GOT3 (cell line): ENCODE data around the gene CCDC126.
"Not testable (repeated sequence)": the region's sequence is repeated elsewhere in the genome, so short reads cannot be mapped to it uniquely, and the experiment has no call there.

Source experiments
- DNase-seq: peaks from one replicate; lab custom pipeline; 2025; ENCODE audit warnings: mixed read lengths; lab: John Stamatoyannopoulos, UW

The CCDC126 gene, protein sequence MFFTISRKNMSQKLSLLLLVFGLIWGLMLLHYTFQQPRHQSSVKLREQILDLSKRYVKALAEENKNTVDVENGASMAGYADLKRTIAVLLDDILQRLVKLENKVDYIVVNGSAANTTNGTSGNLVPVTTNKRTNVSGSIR

DNA sequence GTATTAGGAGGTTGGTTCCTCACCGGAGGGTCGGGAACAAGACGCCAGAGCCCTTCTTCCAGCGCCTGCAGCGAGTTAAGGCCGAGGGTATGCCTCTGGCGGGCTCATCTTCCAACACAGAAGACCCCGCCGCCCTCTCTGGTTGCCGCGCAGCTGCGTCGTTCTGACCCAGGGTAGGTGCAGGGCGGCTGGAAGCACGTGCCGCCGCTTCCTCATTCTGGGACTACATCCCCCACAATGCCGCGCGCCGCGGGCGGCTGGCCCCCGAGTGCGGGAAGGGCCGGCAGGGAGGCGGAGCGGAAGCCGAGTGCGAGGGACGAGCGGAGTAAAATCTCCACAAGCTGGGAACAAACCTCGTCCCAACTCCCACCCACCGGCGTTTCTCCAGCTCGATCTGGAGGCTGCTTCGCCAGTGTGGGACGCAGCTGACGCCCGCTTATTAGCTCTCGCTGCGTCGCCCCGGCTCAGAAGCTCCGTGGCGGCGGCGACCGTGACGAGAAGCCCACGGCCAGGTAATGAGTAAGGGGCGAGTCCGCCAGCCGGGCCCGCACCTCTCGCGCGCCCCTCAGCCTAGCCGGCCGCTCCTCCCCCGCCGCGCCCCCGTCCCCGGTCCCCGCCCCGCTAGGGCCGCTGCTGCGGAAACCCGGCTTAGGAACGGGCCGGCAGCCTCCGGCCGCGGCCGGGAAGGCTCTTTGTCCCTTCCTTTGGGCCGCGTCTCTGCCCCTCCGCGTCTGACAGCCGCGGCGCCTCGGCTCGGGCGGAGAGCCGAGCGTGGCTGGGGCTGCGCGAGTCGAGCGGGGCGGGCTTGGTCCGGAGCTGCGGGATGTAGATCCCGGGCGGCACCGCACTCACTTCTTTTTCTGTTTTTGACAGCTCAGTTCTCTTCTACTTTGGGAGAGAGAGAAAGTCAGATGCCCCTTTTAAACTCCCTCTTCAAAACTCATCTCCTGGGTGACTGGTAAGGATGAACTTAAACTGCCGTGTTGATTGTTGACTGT lies at the start of gene CCDC126:
Gene CCDC126, plus strand, starts transcription at position 289 of the 998 bp plus-strand sequence. CDS start 13,934 bp downstream, outside the sequence.
- peak; percentile 67 for DNase-seq

DNA sequence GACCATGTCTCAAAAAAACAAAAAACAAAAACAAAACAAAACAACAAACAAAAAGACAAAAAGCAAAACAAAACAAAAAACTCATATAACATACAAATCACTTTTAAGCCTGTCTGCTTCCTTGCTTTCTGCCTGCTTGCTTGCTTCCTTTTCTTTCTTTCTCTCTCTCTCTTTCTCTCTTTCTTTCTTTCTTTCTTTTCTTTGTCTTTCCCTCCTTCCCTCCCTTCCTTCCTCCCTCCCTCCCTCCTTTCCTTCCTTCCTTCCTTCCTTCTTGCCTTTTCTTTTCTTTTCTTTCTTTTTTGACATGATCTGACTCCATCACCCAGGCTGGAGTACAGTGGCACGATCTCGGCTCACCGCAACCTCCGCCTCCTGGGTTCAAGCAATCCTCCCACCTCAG lies 49.5 kb upstream of the CCDC126 start:
- DNase-seq: no peak

DNA sequence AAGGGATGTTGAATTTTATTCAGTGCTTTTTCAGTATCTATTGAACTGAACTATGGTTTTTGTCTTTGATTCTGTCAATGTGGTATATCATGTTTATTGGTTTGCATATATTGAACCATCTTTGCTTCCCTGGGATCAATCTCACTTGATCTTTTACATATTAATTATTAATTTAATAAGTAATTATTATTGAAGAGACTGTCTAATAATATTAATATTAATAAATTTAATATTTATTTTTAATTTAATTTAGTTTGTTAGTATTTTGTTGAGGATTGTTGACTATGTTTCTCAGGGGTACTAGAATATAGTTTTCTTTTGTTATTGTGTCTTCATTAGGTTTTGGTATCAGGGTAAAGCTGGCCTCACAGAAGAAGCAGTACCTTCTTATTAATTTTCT lies 38.9 kb upstream of the CCDC126 start:
- no peak for DNase-seq

DNA sequence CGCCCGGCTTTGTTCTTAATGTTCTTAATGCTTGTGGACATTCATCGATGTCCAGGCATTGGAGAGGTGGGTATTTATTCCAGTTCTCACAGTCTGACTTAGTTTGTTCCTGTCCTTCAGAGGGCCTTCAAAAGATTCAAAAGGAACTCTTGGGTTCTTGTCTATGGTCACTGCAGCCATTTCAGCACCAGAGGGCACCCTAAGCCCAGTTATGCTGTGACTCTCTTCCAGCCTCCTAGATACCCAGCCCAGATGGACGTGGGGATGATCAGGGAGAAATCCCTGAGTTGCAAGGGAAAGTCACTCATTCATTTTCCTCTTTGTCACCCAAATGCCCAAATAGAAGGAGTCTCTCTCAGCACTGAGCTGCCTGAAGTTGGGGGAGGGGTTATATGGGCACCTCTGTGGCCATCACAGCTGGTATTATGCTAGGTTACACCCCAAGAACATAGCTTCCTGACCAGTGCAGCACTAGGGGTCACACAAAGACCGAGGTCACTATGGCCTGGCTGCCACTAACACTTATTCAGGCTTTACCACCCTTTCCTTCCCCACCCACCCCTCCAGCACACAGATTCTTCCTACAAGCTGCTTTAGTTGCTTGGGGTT lies 26.5 kb upstream of the CCDC126 start:
- peak; percentile 56 for DNase-seq

DNA sequence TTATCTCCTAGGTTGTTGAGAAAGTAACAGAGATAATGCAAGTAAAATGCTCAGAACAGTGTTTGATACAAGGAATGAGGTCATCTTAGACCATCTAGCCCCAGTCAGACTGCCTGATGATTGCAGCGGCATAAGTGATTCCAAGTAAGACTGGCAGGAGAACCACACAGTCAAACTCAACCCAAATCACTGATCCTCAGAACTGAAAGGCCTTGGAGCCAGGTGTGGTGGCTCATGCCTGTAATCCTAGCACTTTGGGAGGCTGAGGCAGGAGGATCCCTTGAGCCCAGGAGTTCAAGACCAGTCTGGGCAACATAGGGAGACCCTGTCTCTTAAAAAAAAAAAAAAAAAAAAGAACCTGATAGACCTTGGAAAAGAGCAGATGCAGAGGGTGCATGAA lies 15.2 kb upstream of the CCDC126 start:
- DNase-seq: not testable (repeated sequence)

DNA sequence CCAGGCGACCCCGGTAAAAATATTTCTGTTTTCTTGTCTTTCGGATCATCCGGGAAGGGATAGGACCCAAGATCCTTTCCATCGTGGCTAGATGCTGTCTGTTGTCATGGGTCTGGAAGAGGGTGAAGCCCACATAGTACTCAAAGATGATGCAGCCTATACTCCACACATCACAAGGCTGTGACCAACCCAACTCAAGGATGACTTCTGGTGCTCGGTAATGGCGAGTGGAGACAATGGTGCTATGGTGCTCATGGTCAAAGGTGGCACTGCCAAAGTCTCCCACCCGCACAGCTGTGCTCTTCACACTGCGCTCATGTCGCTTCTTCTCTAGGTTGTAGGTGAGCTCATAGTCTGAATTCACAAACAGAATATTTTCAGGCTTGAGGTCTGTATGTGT lies 11.9 kb upstream of the CCDC126 start:
- DNase-seq: not testable (repeated sequence)

DNA sequence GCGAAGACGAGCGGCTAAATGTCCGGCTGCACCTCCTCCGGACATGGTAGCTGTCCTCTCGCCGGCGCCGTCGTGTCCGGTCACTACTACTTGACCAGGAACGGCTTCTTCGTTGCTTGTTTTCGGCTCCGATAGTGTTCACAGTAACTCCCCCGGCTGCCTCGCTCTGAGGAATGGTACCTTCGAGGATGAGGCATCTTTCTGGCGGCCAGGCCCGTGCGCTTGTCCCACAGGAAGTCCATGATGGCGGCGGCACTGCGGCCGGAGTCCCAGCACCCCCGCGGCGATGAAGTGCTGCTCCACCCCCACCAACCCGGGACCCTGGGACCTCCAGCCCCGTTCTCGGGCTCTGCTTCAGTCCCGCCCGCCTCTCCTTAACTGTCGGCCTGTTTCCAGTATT lies 11.0 kb upstream of the CCDC126 start:
- DNase-seq: no peak

DNA sequence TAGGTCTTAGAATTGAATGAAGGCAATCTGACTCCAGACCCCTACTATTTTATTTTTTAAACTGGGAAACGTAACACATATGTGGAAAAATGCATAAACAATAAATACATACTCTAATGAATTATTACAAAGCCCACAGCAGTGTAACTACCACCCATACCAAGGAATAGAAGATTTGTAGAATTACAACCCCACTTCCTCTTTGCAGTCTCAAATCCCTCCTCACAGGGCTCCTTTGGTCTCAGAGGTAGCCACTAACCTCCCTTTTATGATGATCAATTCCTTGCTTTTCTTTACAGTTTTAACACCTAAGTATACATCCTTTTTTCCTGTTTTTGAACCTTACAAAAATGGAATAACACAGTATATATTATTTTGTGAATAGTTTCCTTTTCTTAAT lies 6.7 kb upstream of the CCDC126 start:
- DNase-seq: no peak

DNA sequence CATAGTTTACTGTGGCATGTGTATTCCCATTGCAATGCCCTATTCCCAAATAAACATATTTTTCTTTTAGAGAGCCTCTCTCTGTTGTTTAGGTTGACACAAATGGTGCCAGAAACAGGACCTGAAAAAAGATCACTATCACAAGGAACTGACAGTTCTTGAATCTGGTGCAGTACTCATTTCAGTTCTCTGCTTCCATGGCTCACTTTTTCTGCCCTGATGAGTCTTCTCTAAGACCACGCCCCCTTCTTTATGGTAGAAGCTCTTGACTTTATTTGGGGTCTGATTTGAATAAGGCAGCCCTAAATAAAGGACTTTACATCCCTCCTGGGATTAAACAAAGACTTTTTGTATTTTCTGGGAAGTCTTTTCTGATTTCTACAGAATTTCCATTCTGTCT lies 3.5 kb upstream of the CCDC126 start:
- no peak for DNase-seq

DNA sequence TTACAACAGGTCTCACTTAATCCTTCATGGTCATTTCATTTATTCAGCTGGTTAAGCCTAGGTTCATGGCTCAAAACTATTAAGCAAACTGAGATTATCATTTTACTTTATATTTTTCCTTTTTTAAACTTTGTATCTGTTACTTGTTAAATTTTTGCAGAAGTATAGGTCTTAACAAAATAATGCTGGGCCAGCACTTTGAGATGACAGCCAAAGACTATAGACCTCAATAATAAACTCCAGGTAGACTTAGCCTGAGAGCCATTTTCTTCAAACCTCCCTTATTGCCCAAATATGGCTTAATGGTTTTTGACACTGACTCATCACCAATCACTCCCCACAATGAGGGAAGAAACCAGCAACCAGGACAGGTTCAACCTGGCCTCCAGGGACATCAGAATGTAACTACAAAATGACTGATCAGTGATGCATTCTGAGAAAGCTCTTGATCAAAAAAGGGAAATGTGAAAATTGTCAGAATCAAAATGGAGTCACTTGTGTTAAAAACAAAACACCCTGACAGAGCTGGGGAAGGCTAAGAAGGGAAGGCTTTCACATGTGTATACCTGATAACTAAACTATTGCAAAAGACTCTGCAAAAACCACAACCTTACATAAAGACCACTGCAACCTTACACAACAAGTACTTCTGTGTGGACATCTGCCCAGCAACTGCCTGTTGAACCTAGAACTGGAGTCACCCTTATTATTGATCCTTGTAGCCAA lies 2.1 kb upstream of the CCDC126 start:
- DNase-seq: no peak

DNA sequence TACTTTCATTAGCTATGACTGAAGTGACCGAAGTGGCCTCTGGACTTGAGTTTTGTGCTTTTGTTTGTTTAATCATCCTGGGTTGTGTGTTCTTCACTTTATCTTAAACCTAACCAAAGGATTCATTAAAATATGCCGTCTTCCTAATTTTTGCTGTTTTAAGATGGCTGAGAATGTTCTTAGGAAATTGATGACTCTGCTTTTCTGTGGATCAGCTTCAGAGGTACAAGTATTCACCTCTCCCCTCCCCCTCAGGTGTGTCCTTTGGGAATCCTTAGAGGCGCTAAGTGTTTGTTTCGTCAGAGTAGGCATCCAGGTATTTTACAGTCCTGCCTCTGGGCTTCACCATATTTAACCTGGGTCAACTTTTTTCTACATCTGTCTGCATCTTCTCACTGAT lies 1.1 kb downstream of the CCDC126 start:
- no peak for DNase-seq

DNA sequence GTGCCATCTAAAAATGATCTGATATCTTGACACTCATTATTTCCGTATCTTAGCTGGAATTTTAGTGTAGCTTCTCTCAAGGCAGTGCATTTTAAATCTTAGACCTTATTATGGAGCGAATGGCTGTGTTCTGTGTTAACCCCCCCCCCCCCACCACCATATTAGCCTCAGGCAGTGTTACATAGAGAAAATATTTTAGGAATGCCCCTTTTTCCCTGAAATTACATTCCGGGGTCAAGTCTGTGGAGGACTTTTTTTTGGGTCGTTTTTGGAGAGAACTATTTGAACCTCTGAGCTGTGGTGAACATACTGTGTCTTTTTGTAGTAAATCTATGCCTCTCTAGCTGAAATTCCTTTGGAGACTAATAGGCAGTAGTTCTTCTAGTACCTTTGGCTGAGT lies 3.1 kb downstream of the CCDC126 start:
- no peak for DNase-seq

DNA sequence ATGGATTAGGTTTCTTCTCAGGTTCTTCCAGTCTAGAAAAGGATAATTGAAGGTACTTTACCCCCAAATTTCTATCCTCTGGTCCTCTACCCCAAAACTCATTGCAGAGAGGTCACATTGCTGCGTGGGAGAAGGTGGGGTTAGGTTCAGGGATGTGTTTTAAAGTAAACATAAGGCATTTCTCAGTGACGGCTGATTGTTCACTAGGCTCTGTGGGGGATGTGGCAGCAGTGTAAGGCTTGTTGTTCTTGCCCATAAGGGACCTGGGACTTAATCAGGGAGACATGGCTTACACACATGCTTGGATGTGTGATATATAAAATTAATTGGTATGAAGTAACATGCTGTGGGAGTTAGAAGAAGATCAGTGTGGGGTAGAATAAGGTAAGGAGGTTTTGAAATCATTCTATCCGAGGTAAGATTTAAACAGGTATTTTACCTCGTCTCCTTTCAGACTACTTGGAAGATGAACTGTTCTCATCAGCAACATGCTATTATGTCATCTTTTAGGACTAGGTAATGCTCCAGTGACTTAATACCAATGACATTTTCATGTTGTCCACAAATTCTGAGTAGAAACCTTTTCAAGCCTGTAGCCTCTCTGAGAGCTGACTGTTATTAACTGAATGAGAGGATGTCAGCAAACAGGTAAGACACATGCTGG lies 6.6 kb downstream of the CCDC126 start:
- no peak for DNase-seq

DNA sequence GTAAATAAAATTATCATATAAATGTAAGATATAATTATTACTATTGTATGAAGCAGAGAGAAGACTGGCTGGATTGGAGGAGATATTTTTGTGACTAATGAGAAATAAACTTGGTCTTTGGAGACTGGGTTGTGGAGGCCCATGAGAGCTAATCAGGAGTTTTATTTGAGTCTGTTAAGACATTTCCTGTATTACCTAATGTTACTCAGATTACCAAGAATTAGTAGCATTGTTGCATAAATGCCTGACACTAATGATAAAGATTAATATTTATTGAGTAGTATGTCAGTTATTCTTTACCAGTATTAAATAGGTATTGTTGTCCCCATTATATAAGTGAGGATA lies 7.1 kb downstream of the CCDC126 start:
- no peak for DNase-seq

DNA sequence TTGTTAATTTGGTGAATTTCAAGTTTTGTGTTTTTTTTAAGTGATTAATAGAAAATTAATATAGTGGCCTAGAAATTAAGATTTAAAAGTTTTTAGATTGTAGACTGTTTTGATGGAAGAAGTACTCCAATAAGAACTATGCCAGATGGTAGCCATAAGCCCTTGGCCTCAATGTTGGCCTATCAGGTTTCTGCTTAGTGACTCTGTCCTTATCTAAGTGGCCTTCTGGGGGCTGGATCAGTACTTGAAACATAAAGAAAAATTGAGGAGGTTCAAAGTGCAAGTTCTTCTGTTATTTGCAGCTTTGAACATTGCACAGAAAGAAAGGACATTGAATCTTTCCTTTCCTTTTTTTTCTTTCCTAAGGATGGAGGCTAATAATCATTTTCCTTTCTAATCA lies 9.9 kb downstream of the CCDC126 start:
- no peak for DNase-seq

DNA sequence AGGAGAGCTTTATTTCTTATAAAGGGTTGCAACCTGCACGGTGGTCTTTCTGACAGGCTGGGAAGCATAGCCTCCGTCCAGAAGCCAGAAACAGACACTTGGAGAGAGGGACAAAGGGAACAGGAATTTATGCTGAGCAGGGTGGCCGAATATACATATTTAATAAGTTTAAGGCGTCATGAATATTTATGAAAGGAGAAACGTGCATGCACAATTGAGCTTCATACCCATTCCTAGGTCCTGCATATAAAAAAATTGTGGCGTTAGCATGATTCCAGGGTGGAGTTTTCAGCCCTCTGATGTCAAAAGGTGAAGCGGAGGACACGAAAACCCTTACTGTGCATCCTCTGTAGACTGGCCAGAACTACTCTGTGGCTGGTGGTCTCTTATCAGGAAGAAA lies 10.7 kb downstream of the CCDC126 start:
- no peak for DNase-seq

DNA sequence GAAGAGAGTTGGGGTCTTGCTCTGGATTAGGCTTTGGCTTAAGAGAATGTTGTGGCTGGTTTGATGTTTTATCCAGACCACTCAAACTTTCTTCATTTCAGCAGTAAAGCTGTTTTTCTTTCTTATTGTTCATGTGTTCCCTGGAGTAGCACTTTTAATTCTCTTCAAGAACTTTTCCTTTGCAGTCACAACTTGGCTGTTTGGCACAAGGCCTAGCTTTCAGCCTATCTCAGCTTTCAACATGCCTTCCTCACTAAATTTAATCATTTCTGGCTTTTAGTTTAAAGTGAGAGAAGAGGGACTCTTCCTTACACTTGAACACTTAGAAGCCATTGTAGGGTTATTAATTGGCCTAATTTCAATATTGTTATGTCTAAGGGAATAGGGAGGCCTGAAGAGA lies 18.1 kb downstream of the CCDC126 start:
- no peak for DNase-seq

DNA sequence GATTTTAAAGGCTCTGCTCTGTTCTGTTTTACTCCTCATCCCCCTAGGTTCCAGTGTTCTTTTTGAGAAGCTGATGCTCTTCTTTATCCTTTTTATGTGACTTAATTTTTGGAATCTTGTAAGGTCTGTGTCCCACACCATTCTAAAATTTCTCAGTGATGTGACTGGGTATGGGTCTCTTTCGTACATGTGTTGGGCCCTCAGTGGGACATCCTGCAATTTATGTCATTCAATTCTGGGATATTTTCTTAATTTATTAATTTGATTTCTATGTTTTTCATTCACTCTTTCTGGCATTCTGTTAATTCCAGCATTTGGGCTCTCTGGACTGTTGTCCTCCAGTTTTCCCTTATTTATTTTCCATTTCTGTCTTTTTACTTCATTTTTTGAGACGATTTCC lies 19.4 kb downstream of the CCDC126 start:
- no peak for DNase-seq

DNA sequence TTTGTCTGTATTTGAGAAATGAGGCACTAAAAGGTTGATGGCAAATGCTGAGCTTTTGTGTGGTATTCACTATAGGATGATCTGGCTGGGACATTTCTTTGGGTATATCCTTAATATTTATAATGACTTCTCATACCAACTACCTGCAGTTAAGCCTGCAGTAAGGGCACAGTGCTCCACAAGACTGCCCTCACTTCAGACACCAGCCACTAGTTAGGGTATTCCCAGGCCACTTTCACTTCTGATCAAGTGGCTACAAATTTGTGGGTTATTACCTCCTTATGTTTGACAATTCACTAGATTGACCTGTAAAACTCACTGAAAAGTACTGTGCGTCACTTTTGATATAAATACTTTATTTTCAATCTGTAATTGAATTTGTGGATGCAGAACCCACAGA lies 20.3 kb downstream of the CCDC126 start:
- no peak for DNase-seq

DNA sequence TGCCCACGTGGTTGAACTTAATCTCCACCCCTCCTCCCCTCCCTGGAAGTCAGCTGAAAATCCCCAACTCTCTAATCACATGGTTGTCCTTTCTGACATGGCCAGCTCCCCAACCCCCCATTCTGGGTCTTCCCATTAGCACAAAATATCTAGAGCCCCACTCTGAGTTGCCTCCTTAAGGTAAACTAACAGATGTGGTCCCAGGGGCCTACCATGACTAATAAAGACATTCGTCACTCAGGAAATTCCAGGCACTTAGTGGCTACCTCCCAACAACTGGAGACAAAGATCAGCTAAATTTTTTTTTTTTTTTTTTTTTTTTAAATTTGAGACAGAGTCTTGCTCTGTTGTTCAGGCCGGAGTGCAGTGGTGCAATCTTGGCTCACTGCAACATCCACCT lies 21.1 kb downstream of the CCDC126 start:
- no peak for DNase-seq

DNA sequence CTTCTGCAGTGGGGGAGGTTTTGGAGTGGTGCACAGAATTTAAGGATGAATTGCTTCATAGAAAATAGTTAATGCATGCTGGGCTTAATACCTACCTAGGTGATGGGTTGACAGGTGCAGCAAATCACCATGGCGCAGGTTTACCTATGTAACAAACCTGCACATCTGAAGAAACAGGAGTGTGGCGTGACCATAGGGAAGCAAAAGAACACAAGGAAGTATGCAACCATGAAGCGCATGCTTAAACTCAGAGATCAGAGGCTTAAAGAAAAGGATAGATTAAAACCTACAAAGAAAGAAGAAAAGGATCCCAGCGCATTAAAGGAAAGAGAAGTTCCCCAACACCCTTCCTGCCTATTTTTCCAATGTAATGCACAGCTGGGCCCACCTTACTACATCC lies 22.0 kb downstream of the CCDC126 start:
- no peak for DNase-seq

DNA sequence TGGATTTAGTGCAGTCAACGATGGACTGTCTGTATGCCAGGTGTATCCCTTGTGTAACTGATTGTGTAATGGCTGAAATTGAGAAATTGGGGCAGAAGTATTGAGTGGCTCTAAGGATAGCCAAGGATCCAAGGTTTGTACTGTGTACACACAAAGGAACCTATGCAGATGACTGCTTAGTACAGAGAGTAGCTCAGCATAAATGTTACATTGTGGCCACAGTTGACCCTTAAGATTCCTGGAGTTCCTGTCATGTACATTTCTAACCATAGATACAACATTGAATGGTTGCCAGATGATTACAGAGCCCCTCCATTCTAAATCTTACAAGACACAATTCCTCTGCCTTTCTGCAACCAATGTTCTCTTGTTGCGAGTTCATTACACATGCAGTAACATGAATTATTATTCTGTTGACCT lies 25.3 kb downstream of the CCDC126 start:
- DNase-seq: no peak
